Right ventricle myocardium inferior (tissue), 1 donor: ENCODE data around the gene SEPTIN5. TPM values are rescaled to one million over a fixed set of nuclear protein-coding genes. Genes with fewer than 3 reads are reported as not detected.
A peak's percentile ranks its signal among the peaks of the same experiment; 100 is the strongest.
"Not testable (repeated sequence)": the region's sequence is repeated elsewhere in the genome, so short reads cannot be mapped to it uniquely, and the experiment has no call there.

Experiments used
- ATAC-seq: fragments of 200-7000 bp; cut with Tn5 transposase; one replicate; pipeline ENCODE4 v1.9.1; 2020; ENCODE audit warnings: mild to moderate bottlenecking, moderate library complexity
- DNase-seq: peaks from one replicate; pipeline ENCODE4 v3.0.0; 2021; ENCODE audit errors: missing footprints
- intact Hi-C: fragments of 100-400 bp; cut with DNase I; formaldehyde crosslinking; loops from one replicate; pipeline ENCODE4 v1.11.0; 2022
- total RNA-seq: library from RNA; stranded (reverse); fragmentation: NEBNext Ultra II Directional; extraction: Animal tissue kit (Norgen Biotek cat#: 25700); gene quantifications from one replicate; pipeline ENCODE4 v1.2.1, GENCODE V29; 2021
- donor health status: DM: no; HTN: yes; CAD: no; lungs with severe emphysema.

The SEPTIN5 gene
- total RNA-seq, 1 donor from 2014 or later: 120 TPM

DNA sequence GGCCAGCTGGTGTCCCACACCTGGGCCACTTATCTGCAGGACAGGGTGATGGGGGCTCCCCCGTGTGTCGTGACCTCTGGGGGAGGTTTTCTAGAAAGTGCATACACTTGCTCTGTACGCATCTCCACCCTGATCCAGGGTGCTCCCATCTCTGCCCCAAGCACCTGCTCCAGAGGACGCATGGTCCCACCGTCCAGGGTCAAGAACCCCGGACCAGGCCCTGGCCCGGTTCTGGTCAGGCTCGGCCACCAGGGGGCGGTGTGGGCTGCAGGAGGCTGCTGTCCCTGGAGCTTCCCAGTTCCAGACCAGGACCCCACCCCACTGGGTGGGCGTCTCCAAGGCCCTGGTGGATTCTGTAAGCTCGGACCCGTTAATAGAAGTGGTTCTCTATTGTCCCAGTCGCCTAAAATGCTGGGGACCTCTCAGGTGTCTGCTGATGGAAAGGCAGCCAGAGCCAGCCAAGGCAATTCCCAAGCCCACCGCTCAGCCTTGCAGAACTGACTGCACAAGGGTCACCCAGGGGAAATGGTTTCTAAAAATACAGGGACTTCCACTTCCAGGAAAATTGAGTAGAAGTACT is 34.7 kb upstream of the SEPTIN5 start:
- peak; percentile 88 for DNase-seq
- intact Hi-C loops: loop anchor here (2.0 kb wide), 1 partner anchor 35 kb away; the partner anchor contains the start of gene SEPTIN5
- ATAC-seq: peak; percentile 82

DNA sequence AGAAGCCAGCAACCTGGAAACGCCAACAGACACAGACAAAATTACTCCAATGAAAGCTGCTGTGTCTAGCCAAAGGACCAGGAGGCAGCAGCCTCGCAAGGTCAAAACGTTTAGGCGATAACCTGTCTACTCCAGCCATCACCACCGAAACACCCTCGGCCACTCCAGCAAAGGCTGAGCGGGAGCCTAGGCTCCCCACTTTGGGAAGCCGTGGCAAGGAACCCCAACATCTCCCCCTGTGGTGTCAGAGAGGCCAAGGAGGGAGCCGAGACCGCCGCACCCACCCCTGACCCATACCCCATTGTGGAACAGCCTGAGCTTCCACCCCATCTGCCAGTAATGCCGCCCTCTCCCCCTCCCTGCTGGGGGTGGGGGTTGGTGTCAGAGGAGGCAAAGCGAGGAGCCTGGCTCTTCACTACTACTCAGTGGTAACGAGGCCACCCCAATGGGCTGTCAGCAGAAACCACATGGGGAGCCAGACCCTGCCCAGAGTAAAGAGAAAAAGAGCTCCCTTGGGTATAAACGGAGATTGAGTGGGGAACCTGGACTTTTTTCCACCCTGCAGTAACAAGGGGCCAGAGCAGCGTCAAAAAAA is 33.9 kb upstream of the SEPTIN5 start:
- DNase-seq (no peak), ATAC-seq (no peak)
- intact Hi-C loops: no loop called here

DNA sequence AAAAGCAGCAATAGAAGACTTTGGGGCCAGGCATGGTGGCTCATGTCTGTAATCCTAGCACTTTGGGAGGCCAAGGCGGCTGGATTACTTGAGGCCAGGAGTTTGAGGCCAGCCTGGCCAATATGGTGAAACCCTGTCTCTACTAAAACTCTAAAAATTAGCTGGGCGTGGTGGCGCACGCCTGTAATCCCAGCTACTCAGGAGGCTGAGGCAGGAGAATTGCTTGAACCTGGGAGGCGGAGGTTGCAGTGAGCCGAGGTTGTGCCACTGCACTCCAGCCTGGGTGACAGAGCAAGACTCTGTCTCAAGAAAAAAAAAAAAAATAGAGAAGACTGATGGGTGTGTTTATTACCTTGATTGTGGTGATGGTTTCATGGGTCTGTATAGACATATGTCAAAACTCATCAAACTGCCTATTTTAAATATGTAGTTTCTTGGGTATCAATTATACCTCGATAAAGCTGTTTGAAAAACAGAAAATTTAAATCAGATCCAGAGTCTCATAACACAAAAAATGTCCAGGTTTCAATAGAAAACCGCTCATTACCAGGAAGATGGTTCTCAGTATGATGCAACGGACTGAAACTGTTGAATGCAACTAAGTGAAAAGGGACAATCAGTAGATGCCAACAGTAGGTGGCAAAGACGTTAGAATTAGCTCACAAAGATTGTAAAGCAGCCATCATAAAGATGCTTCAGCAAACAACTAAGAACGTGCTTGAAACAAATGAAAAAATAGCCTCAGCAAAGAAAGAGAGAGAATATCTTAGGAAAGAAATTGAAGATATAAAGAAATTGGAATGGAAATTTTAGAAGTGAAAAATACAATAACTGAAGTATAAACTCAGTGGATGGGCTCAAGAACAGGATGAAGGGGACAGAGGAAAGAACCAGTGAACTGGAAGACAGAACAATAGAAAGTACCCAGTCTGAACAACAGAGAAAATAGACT is 33.1 kb upstream of the SEPTIN5 start:
- intact Hi-C loops: no loop called here
- no peak for ATAC-seq
- no peak for DNase-seq

DNA sequence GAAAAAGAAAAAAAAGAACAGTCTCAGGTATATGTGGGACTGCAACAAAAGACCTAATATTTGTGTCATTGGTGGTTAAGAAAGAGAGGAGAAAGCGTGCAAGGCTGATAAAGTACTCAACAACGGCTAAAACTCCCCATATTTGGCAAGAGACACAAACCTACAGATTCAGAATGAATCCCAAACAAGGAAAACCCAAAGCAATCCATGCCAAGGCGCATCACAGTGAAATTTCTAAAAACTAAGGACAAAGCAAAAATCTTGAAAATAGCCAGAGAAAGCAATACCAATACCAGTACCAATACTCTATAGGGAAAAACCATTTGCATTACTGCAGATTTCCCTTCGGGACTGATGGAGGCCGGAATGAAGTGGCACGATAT is 32.4 kb upstream of the SEPTIN5 start:
- no peak for ATAC-seq
- intact Hi-C loops: no loop called here

DNA sequence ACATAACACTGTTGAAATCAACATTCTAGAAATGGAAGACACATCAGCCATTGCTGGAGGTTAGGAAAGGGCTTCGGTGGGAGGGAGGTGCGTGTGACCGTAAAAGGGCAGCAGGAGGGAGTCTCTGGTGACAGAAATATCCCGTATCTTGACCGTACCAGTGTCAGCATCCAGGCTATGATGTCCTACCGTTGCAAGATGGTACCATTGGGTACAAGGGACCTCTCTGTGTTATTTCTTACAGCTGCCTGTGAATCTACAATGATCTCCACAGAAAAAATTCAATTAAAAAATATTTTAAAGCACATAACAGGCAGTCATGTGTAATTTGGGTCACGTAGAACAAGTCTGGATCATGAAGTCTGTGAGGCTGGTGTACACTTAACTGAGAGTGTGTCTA is 27.4 kb upstream of the SEPTIN5 start:
- intact Hi-C loops: no loop called here
- no peak for ATAC-seq

More for the DNA sequence above, 32.4 kb upstream of the SEPTIN5 start:
- no peak for DNase-seq

DNA sequence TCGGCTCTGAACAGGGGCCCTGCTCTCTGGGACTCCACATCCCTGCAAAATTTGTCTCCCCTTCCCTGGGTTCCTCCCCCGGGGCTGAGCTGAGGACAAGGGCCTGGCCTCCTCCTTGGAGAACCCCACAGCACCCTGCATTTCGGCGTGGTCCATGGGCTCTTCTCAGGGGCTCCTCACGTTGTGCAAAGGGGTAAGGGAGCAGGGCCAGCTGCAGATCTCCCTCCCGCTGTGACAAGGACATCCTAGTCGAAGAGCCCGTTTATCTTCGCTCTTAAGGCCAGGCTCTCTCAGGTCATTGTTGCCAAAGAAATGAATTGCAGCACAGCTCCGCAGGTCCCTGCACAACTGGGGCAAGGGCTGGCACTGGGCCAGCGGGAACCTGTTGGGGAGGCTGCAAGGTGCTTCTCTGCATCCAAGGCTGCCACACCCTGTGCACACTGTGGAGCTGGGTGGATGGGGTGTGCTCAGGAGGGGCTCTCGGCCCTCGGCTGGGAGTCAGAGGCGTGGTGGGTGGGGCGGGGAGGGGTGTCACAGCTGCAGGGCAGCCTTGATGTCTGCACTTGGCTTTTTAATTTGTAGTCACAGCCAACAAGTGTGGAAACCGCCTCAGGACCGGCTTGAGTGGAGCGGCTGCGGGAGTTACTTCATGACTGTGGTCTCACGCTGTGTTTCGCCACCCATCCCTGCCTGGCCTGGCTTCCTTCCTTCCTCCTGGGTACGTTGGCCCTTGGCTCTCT is 26.6 kb upstream of the SEPTIN5 start:
- peak; percentile 37 for ATAC-seq
- intact Hi-C loops: no loop called here
- DNase-seq: peak; percentile 83

More for the DNA sequence above, 27.4 kb upstream of the SEPTIN5 start:
- DNase-seq: no peak

DNA sequence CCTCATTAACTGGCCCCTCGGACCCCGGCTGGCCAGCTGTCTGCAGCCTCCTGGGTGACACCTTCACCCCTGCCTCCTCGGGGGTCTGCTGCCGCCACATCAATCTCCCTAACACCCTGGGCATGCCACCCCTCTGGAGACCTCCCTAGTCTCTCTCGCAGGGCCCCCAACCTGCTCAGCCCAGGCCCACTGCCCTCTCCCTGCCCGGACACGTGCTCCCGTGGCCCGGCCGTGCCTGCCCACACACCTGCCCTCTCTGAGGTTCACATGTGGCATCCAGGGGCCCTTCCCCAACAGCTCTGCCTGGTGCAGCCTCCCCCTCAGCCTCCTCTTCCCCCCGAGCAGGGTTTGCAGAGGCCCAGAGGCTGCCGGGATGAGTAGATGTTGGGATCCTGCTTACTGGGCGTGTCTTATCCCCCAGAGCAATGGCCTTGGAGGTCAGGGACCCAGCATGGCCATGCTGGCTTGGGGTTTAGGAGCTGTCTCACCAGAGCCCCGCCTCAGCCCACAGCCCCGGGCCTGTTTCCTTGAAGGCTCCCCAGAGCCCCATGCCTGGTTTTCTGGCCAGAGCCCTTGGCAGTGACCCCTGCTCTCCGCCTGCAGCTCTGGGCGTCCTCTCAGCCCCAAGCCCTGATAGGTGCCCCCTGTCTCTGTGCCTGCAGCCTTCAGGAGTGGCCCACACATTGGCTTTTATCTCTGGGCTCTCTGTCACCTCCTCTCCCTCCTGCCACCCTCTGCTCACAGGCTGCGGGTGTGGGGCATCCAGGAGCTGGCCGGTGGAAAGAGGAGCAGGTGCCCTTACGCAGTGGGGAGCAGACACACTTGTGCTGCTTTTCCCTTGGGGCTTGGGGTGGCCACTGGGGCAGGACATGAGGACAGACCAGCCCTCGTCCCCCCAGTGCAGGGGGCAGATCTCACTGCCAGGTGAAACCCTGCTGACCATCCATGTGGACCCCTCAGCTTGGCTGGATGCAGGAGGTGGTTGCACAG is 25.7 kb upstream of the SEPTIN5 start:
- intact Hi-C loops: no loop called here
- DNase-seq: no peak
- no peak for ATAC-seq

DNA sequence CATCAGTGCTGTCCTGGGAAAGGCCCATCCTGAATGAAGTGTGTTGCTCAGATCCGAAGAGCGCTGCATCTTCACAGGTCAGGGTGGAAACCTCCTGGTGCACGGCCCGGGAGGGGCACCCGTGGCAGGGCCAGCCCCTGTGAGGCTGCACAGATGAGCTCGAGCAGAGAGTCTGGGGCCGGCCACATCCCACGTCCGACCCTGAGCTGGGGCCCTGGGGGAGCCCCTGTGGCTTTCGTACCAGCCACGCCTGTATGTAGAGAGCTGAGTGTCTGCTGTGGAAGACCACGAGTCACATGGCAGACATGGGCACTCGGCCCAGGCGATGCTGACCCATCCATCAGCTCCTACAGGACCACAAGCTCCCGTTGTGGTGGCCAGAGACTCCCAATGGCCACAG is 24.9 kb upstream of the SEPTIN5 start:
- intact Hi-C loops: no loop called here
- no peak for ATAC-seq
- no peak for DNase-seq

DNA sequence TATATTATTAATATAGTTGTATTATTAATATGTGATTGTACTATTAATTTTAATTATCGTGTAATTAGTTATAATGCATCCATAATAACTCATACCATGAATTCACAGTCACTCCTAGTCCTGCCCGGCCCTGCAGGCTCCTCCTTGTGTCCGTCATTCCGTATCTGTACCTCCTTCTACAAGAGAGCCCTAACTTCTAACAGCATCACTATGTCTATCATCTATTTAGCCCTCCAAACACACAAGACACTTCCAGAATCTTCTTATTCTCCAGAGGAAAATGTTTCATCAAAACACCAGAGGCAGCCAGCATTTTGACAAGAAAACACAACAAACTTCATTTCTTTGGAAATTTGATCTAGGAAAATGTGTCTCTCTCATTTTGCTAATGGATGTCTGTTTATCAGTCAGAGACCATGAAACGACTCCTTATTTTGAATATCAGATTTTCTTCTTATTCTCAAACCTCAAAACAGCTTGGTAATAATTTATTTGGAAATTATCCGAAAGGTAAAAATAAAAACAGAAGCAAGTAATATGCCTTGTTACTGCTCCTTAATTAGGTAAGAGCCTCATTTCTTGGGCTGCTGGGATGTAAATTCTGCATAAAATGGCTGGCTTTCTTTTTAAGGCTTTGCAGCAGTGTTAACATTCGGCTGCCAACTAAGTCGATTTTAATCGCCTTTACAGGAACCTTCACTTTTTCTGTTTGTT is 23.1 kb upstream of the SEPTIN5 start:
- intact Hi-C loops: no loop called here
- ATAC-seq: no peak
- no peak for DNase-seq

DNA sequence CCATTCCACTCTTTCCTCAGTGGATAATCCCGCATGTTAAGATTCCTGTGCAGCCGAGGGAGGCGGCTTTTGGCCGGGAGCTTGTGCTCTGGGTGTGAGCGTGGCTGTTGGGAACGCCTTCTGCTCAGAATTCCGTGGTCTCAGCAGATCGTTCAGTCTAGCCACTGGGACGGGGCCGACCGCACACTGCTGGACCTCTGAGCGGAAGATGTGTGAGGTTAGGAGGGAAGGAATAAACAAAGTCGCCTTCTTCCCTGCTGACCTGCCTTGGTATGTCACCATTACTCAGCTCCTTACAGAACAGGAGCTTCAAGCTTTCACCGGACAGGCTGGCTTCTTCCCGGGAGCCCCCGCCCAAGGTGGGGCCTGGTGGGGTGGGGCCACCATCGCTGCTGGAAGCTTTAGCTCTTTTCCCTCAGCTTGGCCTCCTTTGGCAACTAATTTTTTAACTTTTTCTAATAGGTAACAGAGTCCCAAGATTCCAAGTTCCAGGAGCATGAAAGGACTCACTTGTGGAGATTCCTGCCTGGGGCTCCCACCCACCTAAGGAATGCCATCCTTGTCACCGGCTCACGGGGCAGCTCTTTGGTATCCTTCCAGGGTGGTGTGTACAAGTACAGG is 22.5 kb upstream of the SEPTIN5 start:
- ATAC-seq (peak; percentile 59), DNase-seq (no peak)

DNA sequence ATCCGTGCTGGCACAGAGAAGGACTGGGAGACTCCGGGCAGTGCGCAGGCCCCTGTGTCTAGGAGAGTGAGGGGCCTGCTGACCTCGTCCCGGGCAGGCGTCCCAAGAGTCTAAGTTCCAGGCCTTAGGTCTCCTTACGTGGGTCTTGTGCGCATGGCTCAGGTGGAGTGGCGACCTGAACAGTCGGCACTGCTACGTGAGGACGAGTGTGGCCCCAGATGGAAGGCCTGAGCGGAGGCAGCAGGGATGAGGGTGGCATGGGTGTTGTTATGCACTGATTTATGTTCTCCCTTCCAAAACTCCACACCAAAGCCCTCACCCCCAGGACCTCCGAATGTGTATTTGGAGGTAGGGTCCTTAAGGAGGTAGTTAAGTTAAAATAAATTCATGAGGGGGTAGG is 20.7 kb upstream of the SEPTIN5 start:
- intact Hi-C loops: no loop called here
- DNase-seq: no peak
- ATAC-seq: no peak

More for the DNA sequence above, 22.5 kb upstream of the SEPTIN5 start:
- intact Hi-C loops: no loop called here

DNA sequence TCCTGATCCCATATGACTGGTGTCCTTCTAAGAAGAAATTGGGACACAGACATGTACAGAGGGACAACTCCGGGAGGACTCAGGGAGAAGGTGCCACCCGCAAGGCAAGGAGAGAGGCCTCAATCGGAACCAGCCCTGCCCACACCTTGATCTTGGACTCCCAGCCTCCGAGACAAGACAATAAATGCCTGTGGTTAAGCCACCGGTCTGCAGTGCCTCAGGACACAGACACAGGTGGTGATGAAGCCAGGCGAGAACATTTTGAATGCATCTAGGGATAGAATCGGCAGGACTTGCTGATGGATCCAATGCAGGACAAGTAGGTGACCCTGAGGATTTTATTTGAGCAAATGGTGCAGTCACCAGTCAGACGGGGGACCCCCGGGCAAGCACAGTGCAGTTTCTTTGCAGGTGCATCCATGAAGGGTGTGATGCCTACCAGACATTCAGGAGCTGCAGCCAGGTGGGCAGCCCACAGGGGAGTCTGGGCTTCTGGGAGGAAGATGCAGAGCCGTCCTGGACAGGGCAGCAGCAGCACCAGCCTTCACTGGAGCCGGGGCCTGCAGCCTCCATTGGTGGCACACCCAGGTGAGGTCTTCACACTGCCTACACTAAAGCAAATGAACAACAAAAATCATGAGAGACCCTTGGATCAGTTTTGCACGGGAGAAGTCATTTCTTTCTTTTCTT is 20.2 kb upstream of the SEPTIN5 start:
- intact Hi-C loops: no loop called here
- ATAC-seq (no peak), DNase-seq (no peak)

DNA sequence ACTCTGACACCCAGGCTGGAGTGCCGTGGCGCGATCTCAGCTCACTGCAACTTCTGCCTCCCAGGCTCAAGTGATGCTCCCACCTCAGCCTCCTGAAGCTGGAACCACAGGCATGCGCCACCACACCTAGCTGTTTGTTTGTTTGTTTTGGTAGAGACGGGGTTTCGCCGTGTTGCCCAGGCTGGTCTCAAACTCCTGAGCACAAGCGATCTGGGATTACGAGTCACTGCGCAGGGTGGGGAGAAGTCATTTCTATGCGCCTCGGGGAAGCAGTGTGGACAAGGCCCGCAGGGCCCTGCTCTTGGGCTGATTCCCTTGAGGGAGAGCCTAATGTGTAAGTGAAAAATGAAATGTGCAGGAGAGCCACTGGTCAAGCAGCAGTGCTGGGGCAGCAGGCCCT is 19.6 kb upstream of the SEPTIN5 start:
- ATAC-seq (no peak), DNase-seq (no peak)
- intact Hi-C loops: no loop called here

DNA sequence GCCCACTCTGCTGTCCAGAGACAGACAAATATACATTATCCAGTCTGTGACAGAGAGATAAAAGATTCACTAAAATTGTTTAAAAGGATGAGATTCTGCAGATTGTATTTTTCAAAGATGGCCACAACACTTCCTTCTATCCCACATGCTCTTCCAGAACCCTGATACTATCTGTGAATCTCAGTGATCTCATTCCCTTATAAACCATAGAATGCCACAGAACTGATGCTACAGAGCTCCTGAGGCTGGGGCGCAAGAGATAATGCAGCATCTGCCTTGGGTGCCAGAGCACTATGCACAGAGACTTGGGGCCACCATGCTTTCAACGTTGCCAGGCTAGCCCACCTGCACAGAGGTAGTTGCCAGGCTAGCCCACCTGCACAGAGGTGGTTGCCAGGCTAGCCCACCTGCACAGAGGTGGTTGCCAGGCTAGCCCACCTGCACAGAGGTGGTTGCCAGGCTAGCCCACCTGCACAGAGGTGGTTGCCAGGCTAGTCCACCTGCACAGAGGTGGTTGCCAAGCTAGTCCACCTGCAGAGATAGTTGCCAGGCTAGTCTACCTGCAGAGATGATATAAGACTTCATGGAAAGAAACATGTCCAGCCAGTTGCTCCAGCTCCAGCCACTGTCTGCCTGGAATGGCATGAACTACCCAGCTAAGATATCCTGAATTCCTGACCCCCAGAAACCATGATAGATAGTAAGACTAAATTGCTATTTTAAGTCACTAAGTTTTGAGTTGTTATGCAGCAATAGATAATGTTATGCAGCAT is 17.6 kb upstream of the SEPTIN5 start:
- no peak for ATAC-seq
- intact Hi-C loops: no loop called here

DNA sequence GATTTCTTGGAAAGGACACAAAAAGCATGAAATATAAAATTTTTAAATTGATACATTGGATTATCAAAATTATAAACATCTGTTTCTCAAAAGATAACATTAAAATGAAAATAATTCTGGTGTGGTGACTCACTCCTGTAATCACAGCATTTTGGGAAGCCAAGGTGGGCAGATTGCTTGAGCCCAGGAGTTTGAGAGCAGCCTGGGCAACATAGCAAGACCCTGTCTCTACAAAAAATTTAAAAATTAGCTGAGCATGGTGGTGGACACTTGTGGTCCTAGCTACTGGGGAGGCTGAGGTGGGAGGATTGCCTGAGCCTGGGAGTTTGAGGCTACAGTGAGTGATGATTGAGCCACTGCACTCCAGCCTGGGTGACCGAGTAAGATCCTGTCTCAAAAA is 16.4 kb upstream of the SEPTIN5 start:
- ATAC-seq, DNase-seq, intact Hi-C loops: not testable (repeated sequence)

More for the DNA sequence above, 17.6 kb upstream of the SEPTIN5 start:
- no peak for DNase-seq
